Testis (tissue), 3 donors: ENCODE results near the gene SUN1. TPM values are rescaled to one million over a fixed set of nuclear protein-coding genes. Genes with fewer than 3 reads are reported as not detected.

Experiments
- DNase-seq: peaks from one replicate; pipeline ENCODE4 v3.0.0-alpha.2; 2019
- H3K27ac ChIP-seq, 2 donors: fragments of 200-600 bp; sonication (generic); one replicate each; pipeline ENCODE4 v1.5.1; 2019
- H3K27me3 ChIP-seq: fragments of 200-600 bp; sonication (generic); one replicate; pipeline ENCODE4 v1.5.1; 2019
- H3K36me3 ChIP-seq: fragments of 200-600 bp; sonication (generic); one replicate; pipeline ENCODE4 v1.5.1; 2017; ENCODE audit warnings: low read depth; ENCODE audit errors: missing control alignments
- H3K4me1 ChIP-seq: fragments of 200-600 bp; sonication (generic); one replicate; pipeline ENCODE4 v1.5.1; 2019
- H3K4me3 ChIP-seq, 2 donors: fragments of 200-600 bp; sonication (generic); one replicate each; pipeline ENCODE4 v1.5.1; 2017 to 2019
- H3K9me3 ChIP-seq: fragments of 200-600 bp; sonication (generic); one replicate; pipeline ENCODE4 v1.5.1; 2017
- POLR2A ChIP-seq: fragments of 450-650 bp; IDR thresholded peaks from one replicate; pipeline ENCODE4 v1.6.1; 2017; ENCODE audit warnings: antibody characterized with exemption, mild to moderate bottlenecking, moderate library complexity
- WGBS, 2 donors: methylation state at CpG; one replicate each; pipeline ENCODE4 v1.1.5; 2018; 5-methylcytosine and 5-hydroxymethylcytosine counted together
- intact Hi-C: fragments of 100-400 bp; cut with DNase I; formaldehyde crosslinking; loops from one replicate; pipeline ENCODE4 v1.15.1; 2023; ENCODE audit warnings: low total_unique reads
- polyA plus RNA-seq: library from polyadenylated mRNA; stranded (reverse); fragments of 350-450 nt; fragmentation: Illumina TruSeq; extraction: RNeasy Lipid Tissue Mini Kit (QIAGEN cat#74804); gene quantifications from one replicate; pipeline ENCODE4 v1.2.3, GENCODE V29; 2014; ENCODE audit warnings: low read depth, low replicate concordance; ENCODE audit not compliant: insufficient read depth
- total RNA-seq, 2 donors: library from RNA; depleted of rRNA; stranded (reverse); fragments of >200 nt; gene quantifications; one replicate each; pipeline ENCODE4 v1.2.3, GENCODE V29; 2016
- TF ChIP-seq, protein P1 (sequence below), 3 experiments: fragments of 450-650 bp in 2 of 3; fragments of 200-600 bp in 1 of 3; sonication (generic) in 1 of 3; IDR thresholded peaks; one replicate each; pipeline ENCODE4 v1.5.1; 2016 to 2019; ENCODE audit warnings: antibody characterized with exemption in 3 of 3, mild to moderate bottlenecking in 2 of 3, moderate library complexity in 1 of 3

SUN1 gene
- total and polyA plus RNA-seq, 3 donors from 2014 or later = 167 to 213 (median 173) TPM

DNA sequence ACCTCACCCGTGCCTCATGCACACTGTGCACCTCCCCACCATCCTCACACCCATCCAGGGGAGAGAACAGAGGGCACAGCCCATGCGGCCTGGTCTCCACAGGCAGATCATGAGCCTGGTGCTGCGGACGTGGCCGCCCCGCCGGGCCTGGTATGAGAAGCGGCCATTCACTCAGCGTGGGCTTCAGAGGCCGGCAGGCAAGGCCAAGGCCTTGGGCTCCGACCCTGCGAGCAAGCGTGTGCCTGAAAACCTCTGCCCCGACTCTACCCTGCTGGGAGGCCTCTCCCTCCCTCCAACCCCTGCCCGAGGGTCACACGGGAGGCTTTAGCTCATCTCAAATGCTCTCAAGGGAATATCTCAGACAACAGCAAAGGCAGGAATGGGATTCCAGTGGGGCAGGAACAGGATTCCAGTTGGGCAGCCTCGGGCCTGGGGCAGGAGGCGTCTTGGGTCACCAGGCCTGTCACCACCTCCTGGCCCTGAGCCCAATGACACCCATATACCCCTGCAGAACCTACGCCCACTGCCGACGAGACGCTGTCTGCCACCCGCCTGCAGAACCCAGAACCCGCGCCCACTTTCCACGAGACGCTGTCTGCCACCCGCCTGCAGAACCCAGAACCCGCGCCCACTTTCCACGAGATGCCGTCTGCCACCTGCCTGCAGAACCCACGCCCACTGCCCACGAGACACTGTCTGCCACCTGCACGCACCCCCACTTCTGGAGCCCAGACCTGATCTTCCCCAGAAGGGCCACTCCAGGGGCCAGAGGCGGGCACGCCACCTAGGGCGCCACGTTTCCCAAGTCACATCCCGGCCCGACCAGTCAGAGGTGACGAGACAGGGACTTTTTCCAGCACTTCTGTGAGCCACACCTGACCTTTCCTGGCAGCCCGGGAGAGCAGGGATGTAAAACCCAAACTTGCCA, 83.3 kb downstream of the SUN1 start:
- WGBS, 2 donors = 93 to 95% methylated on average over 20 to 43 of the region's 43 CpGs
- Histone ChIP-seq H3K36me3 (no peaks in the 10 kb centered on the region), H3K9me3 (no peaks in the 10 kb centered on the region), H3K4me1 (peaks cover 3% of the 10 kb centered on the region), H3K27me3 (no peaks in the 10 kb centered on the region), H3K27ac (no peak overlapping the region), H3K4me3 (no peak overlapping the region)
- no peak for TF ChIP-seq POLR2A
- TF ChIP-seq, protein P1, sequence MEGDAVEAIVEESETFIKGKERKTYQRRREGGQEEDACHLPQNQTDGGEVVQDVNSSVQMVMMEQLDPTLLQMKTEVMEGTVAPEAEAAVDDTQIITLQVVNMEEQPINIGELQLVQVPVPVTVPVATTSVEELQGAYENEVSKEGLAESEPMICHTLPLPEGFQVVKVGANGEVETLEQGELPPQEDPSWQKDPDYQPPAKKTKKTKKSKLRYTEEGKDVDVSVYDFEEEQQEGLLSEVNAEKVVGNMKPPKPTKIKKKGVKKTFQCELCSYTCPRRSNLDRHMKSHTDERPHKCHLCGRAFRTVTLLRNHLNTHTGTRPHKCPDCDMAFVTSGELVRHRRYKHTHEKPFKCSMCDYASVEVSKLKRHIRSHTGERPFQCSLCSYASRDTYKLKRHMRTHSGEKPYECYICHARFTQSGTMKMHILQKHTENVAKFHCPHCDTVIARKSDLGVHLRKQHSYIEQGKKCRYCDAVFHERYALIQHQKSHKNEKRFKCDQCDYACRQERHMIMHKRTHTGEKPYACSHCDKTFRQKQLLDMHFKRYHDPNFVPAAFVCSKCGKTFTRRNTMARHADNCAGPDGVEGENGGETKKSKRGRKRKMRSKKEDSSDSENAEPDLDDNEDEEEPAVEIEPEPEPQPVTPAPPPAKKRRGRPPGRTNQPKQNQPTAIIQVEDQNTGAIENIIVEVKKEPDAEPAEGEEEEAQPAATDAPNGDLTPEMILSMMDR (IDR thresholded peaks at IDR 0.05) = no peak
- intact Hi-C loops = no loop called here
- no peak for DNase-seq

DNA sequence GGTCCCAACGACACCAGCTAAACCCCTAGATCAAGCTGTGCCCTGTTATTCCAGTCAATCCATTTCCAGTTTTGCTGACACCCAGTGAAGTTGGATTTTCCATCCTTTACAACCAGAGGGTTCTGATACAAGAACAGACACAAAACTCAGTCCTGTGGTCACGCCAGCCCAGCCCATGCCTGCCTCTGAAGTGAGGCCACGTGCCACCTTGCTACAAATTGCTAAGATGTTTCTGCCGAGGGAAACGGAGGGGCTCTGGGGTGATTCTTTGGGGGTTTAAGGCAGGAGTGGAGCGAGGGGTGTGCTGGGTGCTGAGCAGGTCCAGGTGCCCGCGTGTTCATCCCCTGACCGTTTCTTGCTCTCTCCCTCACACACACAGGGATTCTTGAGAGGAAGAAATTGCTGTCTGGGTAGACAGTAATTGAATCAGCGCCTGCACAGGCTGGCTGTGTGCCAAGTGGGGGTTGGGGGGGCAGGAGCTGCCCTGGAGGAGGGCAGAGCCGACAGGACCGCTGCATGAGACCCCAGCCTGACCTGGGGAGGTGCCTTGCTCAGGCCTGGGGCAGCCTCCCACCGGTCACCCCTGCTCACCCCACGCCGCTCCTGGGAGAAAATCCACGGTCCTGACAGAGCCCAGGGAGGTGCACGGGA, 84.1 kb downstream of the SUN1 start:
- Histone ChIP-seq H3K36me3 (no peaks in the 10 kb centered on the region), H3K4me1 (peaks cover 3% of the 10 kb centered on the region), H3K27me3 (no peaks in the 10 kb centered on the region), H3K4me3 (no peak overlapping the region), H3K9me3 (no peaks in the 10 kb centered on the region), H3K27ac (no peak overlapping the region)
- no peak for DNase-seq
- intact Hi-C loops = no loop called here
- TF ChIP-seq, protein P1 (IDR thresholded peaks at IDR 0.05) = no peak
- 28 to 47% methylated on average over 10 to 17 of the region's 17 CpGs for WGBS, 2 donors

DNA sequence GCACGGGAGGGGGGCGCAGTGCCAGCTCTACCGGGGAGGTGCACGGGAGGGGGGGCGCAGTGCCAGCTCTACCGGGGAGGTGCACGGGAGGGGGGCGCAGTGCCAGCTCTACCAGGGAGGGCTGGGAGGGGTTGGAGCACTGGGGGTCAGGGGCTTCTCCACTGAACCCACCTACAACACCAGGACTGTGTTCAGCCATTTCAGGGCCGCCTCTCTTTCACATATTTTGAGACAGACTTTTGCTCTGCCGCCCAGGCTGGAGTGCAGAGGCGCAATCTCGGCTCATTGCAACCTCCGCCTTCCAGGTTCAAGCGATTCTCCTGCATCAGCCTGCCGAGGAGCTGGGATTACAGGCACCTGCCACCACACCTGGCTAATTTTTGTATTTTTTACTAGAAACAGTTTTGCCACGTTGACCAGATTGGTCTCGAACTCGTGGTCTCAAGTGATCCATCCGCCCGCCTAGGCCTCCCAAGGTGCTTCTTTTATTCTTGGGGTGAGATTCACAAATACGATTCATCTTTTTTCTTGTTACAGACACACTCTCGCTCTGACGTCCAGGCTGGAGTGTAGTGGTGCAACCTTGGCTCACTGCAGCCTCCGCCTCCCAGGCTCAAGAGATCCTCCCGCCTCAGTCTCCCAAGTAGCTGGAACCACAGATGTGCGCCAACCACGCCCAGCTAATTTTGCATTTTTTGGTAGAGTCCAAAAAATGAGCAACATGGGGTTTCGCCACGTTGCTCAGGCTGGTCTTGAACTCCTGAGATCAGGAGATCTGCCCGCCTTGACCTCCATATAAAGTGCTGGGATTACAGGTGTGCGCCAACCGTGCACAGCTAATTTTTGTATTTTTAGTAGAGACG, 85.2 kb downstream of the SUN1 start:
- 90 to 95% methylated on average over 21 to 30 of the region's 33 CpGs for WGBS, 2 donors
- Histone ChIP-seq H3K9me3 (no peaks in the 10 kb centered on the region), H3K36me3 (no peaks in the 10 kb centered on the region), H3K27ac (no peak overlapping the region), H3K27me3 (no peaks in the 10 kb centered on the region), H3K4me3 (no peak overlapping the region), H3K4me1 (peaks cover 3% of the 10 kb centered on the region)
- DNase-seq = no peak
- no peak for TF ChIP-seq POLR2A
- TF ChIP-seq, protein P1 (IDR thresholded peaks at IDR 0.05) = no peak
- intact Hi-C loops = no loop called here

DNA sequence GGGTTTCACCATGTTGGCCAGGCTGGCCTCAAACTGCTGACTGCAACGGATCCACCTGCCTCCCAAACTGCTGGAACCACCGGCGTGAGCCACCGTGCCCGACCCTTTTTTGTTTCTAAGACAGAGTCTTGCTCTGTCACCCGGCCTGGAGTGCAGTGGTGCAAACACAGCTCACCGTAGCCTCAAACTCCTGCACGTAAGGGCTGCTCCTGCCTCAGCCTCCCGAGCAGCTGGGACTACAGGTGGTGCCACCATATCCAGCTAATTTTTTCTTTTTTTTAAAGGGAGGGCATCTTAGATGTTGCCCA, 85.8 kb downstream of the SUN1 start:
- Histone ChIP-seq H3K27me3 (no peaks in the 10 kb centered on the region), H3K9me3 (no peaks in the 10 kb centered on the region), H3K36me3 (no peaks in the 10 kb centered on the region), H3K4me1 (peaks cover 3% of the 10 kb centered on the region), H3K27ac (no peak overlapping the region), H3K4me3 (no peak overlapping the region)
- DNase-seq = no peak
- TF ChIP-seq, protein P1 (IDR thresholded peaks at IDR 0.05) = no peak
- TF ChIP-seq POLR2A = no peak
- intact Hi-C loops = no loop called here
- WGBS, 2 donors = 91 to 94% methylated on average over 9 of the region's 9 CpGs
